SJCRH30 (cell line): Measurements from ENCODE around the gene CSMD2. TPM values are rescaled to one million over a fixed set of nuclear protein-coding genes. Genes with fewer than 3 reads are reported as not detected.

Source experiments
- DNase-seq, 2 experiments: peaks; one replicate each; pipeline ENCODE4 v3.0.0-alpha.2; 2015 to 2020
- H3K27ac ChIP-seq: fragments of 250-450 bp; sonication (Bioruptor Pico); 2 replicates; pipeline ENCODE4 v1.5.1; 2020; ENCODE audit warnings: mild to moderate bottlenecking, moderate library complexity
- H3K27me3 ChIP-seq: fragments of 250-450 bp; sonication (Bioruptor Pico); 2 replicates; pipeline ENCODE4 v1.5.1; 2020; ENCODE audit warnings: mild to moderate bottlenecking, moderate library complexity
- H3K36me3 ChIP-seq: fragments of 250-450 bp; sonication (Bioruptor Pico); 2 replicates; pipeline ENCODE4 v1.5.1; 2020; ENCODE audit warnings: mild to moderate bottlenecking, moderate library complexity
- H3K4me1 ChIP-seq: fragments of 250-450 bp; sonication (Bioruptor Pico); 2 replicates; pipeline ENCODE4 v1.5.1; 2020; ENCODE audit warnings: mild to moderate bottlenecking, moderate library complexity
- H3K4me3 ChIP-seq: fragments of 250-450 bp; sonication (Bioruptor Pico); 2 replicates; pipeline ENCODE4 v1.5.1; 2020; ENCODE audit warnings: mild to moderate bottlenecking, moderate library complexity
- H3K9me3 ChIP-seq: fragments of 250-450 bp; sonication (Bioruptor Pico); replicated peaks from 2 replicates; pipeline ENCODE4 v1.5.1; 2020; ENCODE audit warnings: mild to moderate bottlenecking, moderate library complexity
- total RNA-seq: library from RNA; depleted of rRNA; stranded (reverse); fragments of >200 nt; shearing (Covaris generic); gene quantifications from 2 replicates; pipeline ENCODE4 v1.2.3, GENCODE V29; 2014

CSMD2 gene
- total RNA-seq, 1 experiment from 2014 or later, result 0.14 TPM

- DNase-seq, result peak; percentile 96
- H3K9me3 ChIP-seq, result no peaks in the 10 kb centered on the region
- no peaks in the 10 kb centered on the region for H3K36me3 ChIP-seq
- no peaks in the 10 kb centered on the region for H3K27me3 ChIP-seq
- H3K27ac ChIP-seq, result peak overlapping the region; percentile 100
- peaks cover 19% of the 10 kb centered on the region for H3K4me1 ChIP-seq
- peak overlapping the region; percentile 71 for H3K4me3 ChIP-seq
Observed at GRCh38 chr1:34166625-34167361, 1.8 kb upstream of the CSMD2 start.

GRCh38 chr1:34166191-34166624, 1.2 kb upstream of the CSMD2 start:
- peaks cover 19% of the 10 kb centered on the region for H3K4me1 ChIP-seq
- peak overlapping the region; percentile 71 for H3K4me3 ChIP-seq
- H3K27me3 ChIP-seq, result no peaks in the 10 kb centered on the region
- H3K9me3 ChIP-seq, result no peaks in the 10 kb centered on the region
- peak overlapping the region; percentile 100 for H3K27ac ChIP-seq
- DNase-seq, result peak; percentile 70 to 72
- H3K36me3 ChIP-seq, result no peaks in the 10 kb centered on the region

GRCh38 chr1:34165422-34165921, 442 bp upstream of the CSMD2 start:
- DNase-seq, result peak; percentile 26 to 42
- Histone ChIP-seq H3K27me3 (no peaks in the 10 kb centered on the region), H3K36me3 (no peaks in the 10 kb centered on the region), H3K27ac (peak overlapping the region; percentile 100; the same call in 1 of the 2 replicates), H3K9me3 (no peaks in the 10 kb centered on the region), H3K4me1 (peaks cover 19% of the 10 kb centered on the region), H3K4me3 (peak overlapping the region; percentile 71)

GRCh38 chr1:34163792-34164731, 968 bp downstream of the CSMD2 start:
- H3K4me1 ChIP-seq, result peaks cover 17% of the 10 kb centered on the region
- no peaks in the 10 kb centered on the region for H3K27me3 ChIP-seq
- DNase-seq, result no peak
- no peak overlapping the region for H3K27ac ChIP-seq
- no peaks in the 10 kb centered on the region for H3K36me3 ChIP-seq
- H3K4me3 ChIP-seq, result no peak overlapping the region
- H3K9me3 ChIP-seq, result no peaks in the 10 kb centered on the region

- Histone ChIP-seq H3K9me3 (no peaks in the 10 kb centered on the region), H3K4me3 (no peak overlapping the region), H3K27ac (no peak overlapping the region), H3K27me3 (no peaks in the 10 kb centered on the region), H3K4me1 (peaks cover 8% of the 10 kb centered on the region), H3K36me3 (no peaks in the 10 kb centered on the region)
- no peak for DNase-seq
Observed at GRCh38 chr1:34162852-34163766, 1.9 kb downstream of the CSMD2 start.

- Histone ChIP-seq H3K27ac (no peak overlapping the region), H3K36me3 (no peaks in the 10 kb centered on the region), H3K27me3 (0 out of 2 replicates have a peak, but pooled peaks cover 9% of the 10 kb centered on the region), H3K4me1 (no peaks in the 10 kb centered on the region), H3K4me3 (no peak overlapping the region), H3K9me3 (no peaks in the 10 kb centered on the region)
- DNase-seq, result peak in 1 of 2 experiments; percentile 49
Observed at GRCh38 chr1:34156739-34157138, 8.3 kb downstream of the CSMD2 start.

- Histone ChIP-seq H3K4me1 (no peaks in the 10 kb centered on the region), H3K9me3 (no peaks in the 10 kb centered on the region), H3K27me3 (0 out of 2 replicates have a peak, but pooled peaks cover 9% of the 10 kb centered on the region), H3K36me3 (no peaks in the 10 kb centered on the region), H3K27ac (no peak overlapping the region), H3K4me3 (no peak overlapping the region)
- no peak for DNase-seq
Observed at GRCh38 chr1:34155860-34156259, 9.2 kb downstream of the CSMD2 start.

- Histone ChIP-seq H3K4me1 (no peaks in the 10 kb centered on the region), H3K27me3 (0 out of 2 replicates have a peak, but pooled peaks cover 9% of the 10 kb centered on the region), H3K36me3 (no peaks in the 10 kb centered on the region), H3K9me3 (no peaks in the 10 kb centered on the region), H3K4me3 (no peak overlapping the region), H3K27ac (no peak overlapping the region)
- DNase-seq, result no peak
Observed at GRCh38 chr1:34153246-34153645, 11.8 kb downstream of the CSMD2 start.

GRCh38 chr1:34149501-34149900, 15.5 kb downstream of the CSMD2 start:
- H3K4me1 ChIP-seq, result no peaks in the 10 kb centered on the region
- no peaks in the 10 kb centered on the region for H3K9me3 ChIP-seq
- DNase-seq, result no peak
- no peak overlapping the region for H3K4me3 ChIP-seq
- H3K27ac ChIP-seq, result no peak overlapping the region
- no peaks in the 10 kb centered on the region for H3K36me3 ChIP-seq
- 0 out of 2 replicates have a peak, but pooled peaks cover 9% of the 10 kb centered on the region for H3K27me3 ChIP-seq

- DNase-seq, result no peak
- Histone ChIP-seq H3K4me3 (no peak overlapping the region), H3K9me3 (no peaks in the 10 kb centered on the region), H3K36me3 (no peaks in the 10 kb centered on the region), H3K27ac (no peak overlapping the region), H3K4me1 (no peaks in the 10 kb centered on the region; the same call in 1 of the 2 replicates), H3K27me3 (peaks cover 5% of the 10 kb centered on the region; the same call in 1 of the 2 replicates)
Observed at GRCh38 chr1:34147301-34147700, 17.7 kb downstream of the CSMD2 start.

GRCh38 chr1:34144766-34145165, 20.3 kb downstream of the CSMD2 start:
- no peak for DNase-seq
- H3K27me3 ChIP-seq, result peaks cover 4% of the 10 kb centered on the region
- no peaks in the 10 kb centered on the region for H3K9me3 ChIP-seq
- H3K4me1 ChIP-seq, result no peaks in the 10 kb centered on the region; the same call in 1 of the 2 replicates
- H3K36me3 ChIP-seq, result no peaks in the 10 kb centered on the region
- H3K27ac ChIP-seq, result no peak overlapping the region
- H3K4me3 ChIP-seq, result no peak overlapping the region

- Histone ChIP-seq H3K4me1 (no peaks in the 10 kb centered on the region; the same call in 1 of the 2 replicates), H3K9me3 (no peaks in the 10 kb centered on the region), H3K27ac (no peak overlapping the region), H3K27me3 (peaks cover 9% of the 10 kb centered on the region), H3K4me3 (no peak overlapping the region), H3K36me3 (no peaks in the 10 kb centered on the region)
- DNase-seq, result no peak
Observed at GRCh38 chr1:34143975-34144374, 21.1 kb downstream of the CSMD2 start.

- H3K4me3 ChIP-seq, result no peak overlapping the region
- no peaks in the 10 kb centered on the region for H3K36me3 ChIP-seq
- H3K27ac ChIP-seq, result no peak overlapping the region
- no peaks in the 10 kb centered on the region; the same call in 1 of the 2 replicates for H3K4me1 ChIP-seq
- no peak for DNase-seq
- peaks cover 10% of the 10 kb centered on the region for H3K27me3 ChIP-seq
- no peaks in the 10 kb centered on the region for H3K9me3 ChIP-seq
Observed at GRCh38 chr1:34140011-34140676, 24.9 kb downstream of the CSMD2 start.
